Metanephros (tissue), 1 donor: ENCODE results near the gene TTLL1. TPM values are rescaled to one million over a fixed set of nuclear protein-coding genes. Genes with fewer than 3 reads are reported as not detected.

Experiments used
- total RNA-seq: library from RNA; depleted of rRNA; stranded (reverse); fragments of >200 nt; gene quantifications from one replicate; pipeline ENCODE4 v1.2.3, GENCODE V29; 2014

Gene TTLL1
- 11.1 TPM for total RNA-seq

GRCh38 chr22:43088984-43089717, at the start of gene TTLL1:
TTLL1 (minus strand) TSS chr22:43089391; CDS start chr22:43075586, 13,805 bp downstream.

GRCh38 chr22:43110444-43110926, 21.3 kb upstream of the TTLL1 start, which contains the start of gene BIK:
BIK (plus strand) TSS chr22:43110750; CDS start chr22:43124023, 13,273 bp downstream.

GRCh38 chr22:43014869-43015676, 74.1 kb downstream of the TTLL1 start, which contains the start of gene PACSIN2:
PACSIN2 (minus strand) TSS chr22:43015149; CDS start chr22:42912080, 103,069 bp downstream.

Other genes starting within 250 kb of the TTLL1 start
- 34.7 TPM for gene ARFGAP3, start 232.1 kb downstream of the TTLL1 start, total RNA-seq
- 40.3 TPM for gene PACSIN2, start 74.2 kb downstream of the TTLL1 start, total RNA-seq
- gene BIK, start 21.4 kb upstream of the TTLL1 start, total RNA-seq: 1.1 TPM
- 18.2 TPM for gene MCAT, start 54.0 kb upstream of the TTLL1 start, total RNA-seq
- 76.8 TPM for gene TSPO, start 62.2 kb upstream of the TTLL1 start, total RNA-seq
- 29.5 TPM for gene TTLL12, start 97.7 kb upstream of the TTLL1 start, total RNA-seq